AG04449 (cell line): ENCODE results near the gene GMDS.

Experiments
- CTCF ChIA-PET: fragments of 350-600 bp; formaldehyde crosslinking; extraction: SDS; loops from one replicate; lab custom pipeline; 2021; ENCODE audit warnings: antibody characterized with exemption; lab: Yijun Ruan, JAX
- POLR2A ChIA-PET: fragments of 400-600, 350-600 bp; formaldehyde crosslinking; extraction: SDS; loops from one replicate; lab custom pipeline; 2020; ENCODE audit warnings: antibody characterized with exemption, inconsistent platforms; lab: Yijun Ruan, JAX
- DNase-seq: peaks from one replicate; pipeline ENCODE4 v3.0.0-alpha.2; 2010; ENCODE audit warnings: low read depth, low spot score
- H3K4me3 ChIP-seq: 2 replicates; pipeline ENCODE4 v1.5.1; 2011; ENCODE audit warnings: low read depth, mild to moderate bottlenecking, control low read depth, low read length
- TF ChIP-seq, protein P1 (sequence below): IDR thresholded peaks from one replicate; pipeline ENCODE4 v1.5.1; 2011; ENCODE audit warnings: mild to moderate bottlenecking, moderate library complexity, low read length, control low read depth, inconsistent platforms; ENCODE audit not compliant: insufficient read depth; ENCODE audit errors: missing control alignments

GMDS gene

DNA sequence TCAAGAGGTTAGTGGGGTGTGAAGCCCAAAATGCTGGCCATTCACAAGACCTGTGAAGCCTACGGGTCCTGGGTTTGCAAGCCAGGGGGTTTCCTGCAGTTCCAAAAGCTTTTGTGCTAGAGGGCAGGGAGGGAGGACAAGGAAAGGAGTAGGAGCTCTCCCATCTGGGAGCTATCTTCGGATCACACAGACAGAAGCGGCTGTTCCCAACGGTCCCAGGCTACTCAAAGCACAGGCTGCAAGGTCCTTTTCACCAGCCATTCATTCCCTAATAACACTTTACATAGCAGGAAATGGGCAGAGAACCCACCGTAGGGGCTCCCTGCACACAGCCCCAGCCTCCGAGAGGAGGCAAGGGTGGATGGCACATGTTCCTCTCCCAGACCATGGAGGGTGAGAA is 338.8 kb downstream of the GMDS start:
- TF ChIP-seq, protein P1, sequence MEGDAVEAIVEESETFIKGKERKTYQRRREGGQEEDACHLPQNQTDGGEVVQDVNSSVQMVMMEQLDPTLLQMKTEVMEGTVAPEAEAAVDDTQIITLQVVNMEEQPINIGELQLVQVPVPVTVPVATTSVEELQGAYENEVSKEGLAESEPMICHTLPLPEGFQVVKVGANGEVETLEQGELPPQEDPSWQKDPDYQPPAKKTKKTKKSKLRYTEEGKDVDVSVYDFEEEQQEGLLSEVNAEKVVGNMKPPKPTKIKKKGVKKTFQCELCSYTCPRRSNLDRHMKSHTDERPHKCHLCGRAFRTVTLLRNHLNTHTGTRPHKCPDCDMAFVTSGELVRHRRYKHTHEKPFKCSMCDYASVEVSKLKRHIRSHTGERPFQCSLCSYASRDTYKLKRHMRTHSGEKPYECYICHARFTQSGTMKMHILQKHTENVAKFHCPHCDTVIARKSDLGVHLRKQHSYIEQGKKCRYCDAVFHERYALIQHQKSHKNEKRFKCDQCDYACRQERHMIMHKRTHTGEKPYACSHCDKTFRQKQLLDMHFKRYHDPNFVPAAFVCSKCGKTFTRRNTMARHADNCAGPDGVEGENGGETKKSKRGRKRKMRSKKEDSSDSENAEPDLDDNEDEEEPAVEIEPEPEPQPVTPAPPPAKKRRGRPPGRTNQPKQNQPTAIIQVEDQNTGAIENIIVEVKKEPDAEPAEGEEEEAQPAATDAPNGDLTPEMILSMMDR: no peak
- POLR2A ChIA-PET: no interaction called here
- H3K4me3 ChIP-seq: no peak overlapping the region
- no peak for DNase-seq
- CTCF ChIA-PET: interaction anchor here (0.8 to 1.3 kb wide), 2 partner anchors 12 to 83 kb away, joined by 4 read pairs; no protein-coding TSS in a partner anchor

DNA sequence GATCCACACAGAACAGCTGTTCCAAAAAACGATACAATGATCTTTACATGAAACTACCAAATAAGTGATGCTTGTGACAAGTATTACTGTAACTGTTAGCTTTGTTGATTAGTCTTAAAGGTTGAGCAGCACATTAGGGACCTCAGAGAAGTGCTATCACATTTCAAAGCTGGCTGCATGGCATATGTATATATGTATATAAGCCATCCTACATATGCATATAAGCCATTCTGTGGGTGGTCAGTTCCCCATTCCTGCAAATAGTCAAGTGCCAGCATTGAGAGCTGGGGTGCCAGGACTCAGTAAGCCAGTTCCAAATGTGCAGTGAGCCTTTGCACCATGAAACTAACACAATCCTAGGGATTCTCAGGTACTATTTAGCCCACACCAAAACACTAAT is 339.4 kb downstream of the GMDS start:
- H3K4me3 ChIP-seq: no peak overlapping the region
- POLR2A ChIA-PET: no interaction called here
- no peak for DNase-seq
- CTCF ChIA-PET: interaction anchor here (1.3 kb wide), 1 partner anchor 12 kb away, joined by 4 read pairs; no protein-coding TSS in a partner anchor
- TF ChIP-seq, protein P1: no peak

DNA sequence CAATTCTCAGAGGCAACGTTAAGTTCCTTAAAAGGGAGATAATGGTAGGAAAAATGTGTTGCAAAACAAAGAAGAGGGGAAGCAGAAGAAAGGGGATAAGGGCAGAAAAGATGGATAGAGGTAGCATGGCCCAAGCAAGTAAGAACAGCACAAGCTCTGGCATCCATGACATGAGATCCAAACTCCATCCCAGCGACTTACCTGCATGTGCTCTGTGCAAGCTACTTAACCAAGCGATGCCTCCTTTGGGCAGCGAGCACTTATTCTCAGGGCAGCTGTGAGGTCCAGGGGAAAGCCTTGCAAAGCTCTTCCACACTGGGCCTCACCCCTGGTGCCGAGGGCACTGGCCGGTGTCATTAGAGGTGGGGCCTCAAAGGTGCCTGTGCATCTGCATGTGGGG is 340.5 kb downstream of the GMDS start:
- no peak overlapping the region for H3K4me3 ChIP-seq
- ChIA-PET CTCF (interaction anchor here (0.8 kb wide), 2 partner anchors 154 to 199 kb away, joined by 3 read pairs; no protein-coding TSS in a partner anchor), POLR2A (no interaction called here)
- TF ChIP-seq, protein P1: no peak
- DNase-seq: no peak

DNA sequence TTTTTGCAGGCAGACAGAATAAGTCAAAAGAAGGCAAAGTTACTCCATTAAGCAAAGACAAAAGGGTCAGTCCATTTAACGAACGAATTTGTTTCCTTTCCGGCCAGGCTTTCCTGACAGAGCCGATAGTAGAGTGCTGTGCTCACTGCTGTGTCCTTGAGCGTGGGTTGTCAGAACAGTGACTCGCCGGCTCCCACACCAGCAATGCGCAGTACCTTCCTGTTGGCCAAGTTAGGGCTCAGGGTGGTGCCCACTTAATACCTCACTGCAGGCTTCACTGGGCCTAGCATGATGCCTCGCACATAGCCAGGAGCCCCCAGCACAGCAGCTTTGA is 341.0 kb downstream of the GMDS start:
- CTCF ChIA-PET: interaction anchor here (0.8 to 2.1 kb wide), 2 partner anchors 11 to 154 kb away, joined by 3 to 9 read pairs; no protein-coding TSS in a partner anchor
- POLR2A ChIA-PET: no interaction called here
- no peak for DNase-seq

DNA sequence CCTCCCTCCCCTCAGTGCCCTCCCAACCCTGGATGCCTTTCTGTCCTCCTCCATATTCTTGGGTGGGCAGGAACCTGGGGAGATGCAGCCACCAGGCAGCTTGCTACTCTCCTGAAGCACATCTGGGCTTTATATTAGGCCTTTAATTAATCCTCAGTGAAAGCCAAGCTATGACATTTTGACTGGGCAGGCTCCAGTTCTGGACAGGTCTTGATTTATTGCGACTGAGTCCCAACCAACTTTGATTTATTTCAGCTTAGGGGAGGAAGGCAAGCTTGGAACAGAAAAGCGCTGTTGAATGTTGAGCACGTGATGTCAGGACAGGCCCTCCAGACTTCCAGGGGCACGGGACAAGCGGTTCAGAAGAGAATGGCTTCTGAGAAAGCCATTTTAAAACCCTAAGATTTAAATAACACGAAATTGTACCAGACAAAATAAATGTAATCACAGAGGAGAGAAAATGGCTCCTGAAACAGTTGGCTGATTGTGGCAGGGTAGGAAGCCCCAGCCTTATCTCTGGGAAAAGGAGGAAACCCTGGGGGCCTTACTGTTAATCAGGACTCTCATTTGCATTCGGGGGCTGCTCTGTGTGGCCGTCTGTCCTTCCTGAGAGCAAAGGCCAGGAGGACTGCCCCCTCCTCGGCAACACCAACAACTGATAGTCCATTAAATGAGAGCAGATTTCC is 341.5 kb downstream of the GMDS start:
- DNase-seq: no peak
- CTCF ChIA-PET: interaction anchor here (0.9 to 2.1 kb wide), 2 partner anchors 11 to 201 kb away, joined by 3 to 9 read pairs; no protein-coding TSS in a partner anchor
- POLR2A ChIA-PET: no interaction called here
- TF ChIP-seq, protein P1: no peak
- H3K4me3 ChIP-seq: no peak overlapping the region

More for the DNA sequence above, 341.0 kb downstream of the GMDS start:
- no peak overlapping the region for H3K4me3 ChIP-seq
- TF ChIP-seq, protein P1: no peak

DNA sequence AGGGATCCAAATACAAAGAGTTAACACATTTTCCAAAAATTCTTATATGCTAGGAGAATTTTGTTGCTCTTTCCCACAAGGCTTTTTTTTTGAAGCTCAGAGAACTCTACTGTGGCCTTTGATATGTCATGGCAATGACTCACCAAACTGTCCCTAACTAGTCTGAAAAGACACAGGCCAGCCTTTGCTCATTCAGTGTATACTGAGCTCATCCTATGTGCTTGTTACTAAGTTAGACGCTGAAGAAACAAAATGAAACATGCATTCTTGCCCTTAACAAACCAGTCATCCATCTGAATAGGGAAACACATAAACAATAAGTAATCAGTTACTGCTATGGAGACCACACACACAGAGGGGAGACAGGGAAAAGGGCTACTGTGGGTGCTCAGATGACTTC is 343.8 kb downstream of the GMDS start:
- H3K4me3 ChIP-seq: no peak overlapping the region
- ChIA-PET CTCF (no interaction called here), POLR2A (no interaction called here)
- DNase-seq: peak; percentile 37
- TF ChIP-seq, protein P1: no peak
